Mammary epithelial cell (primary cell): Measurements from ENCODE around the gene DCLRE1A.

Source experiments
- EZH2 ChIP-seq: IDR thresholded peaks from 2 replicates; pipeline ENCODE4 v1.6.1; 2012; ENCODE audit warnings: low read length, inconsistent platforms, borderline replicate concordance
- TF ChIP-seq, protein P1 (sequence below), 2 donors: IDR thresholded peaks in 1 of 2; conservative IDR thresholded peaks in 1 of 2; 2 replicates each; pipeline ENCODE4 v1.5.1; 2011 to 2012; ENCODE audit warnings: inconsistent platforms in 2 of 2, low read length in 2 of 2, mild to moderate bottlenecking in 2 of 2, control low read depth in 1 of 2, low read depth in 1 of 2; ENCODE audit not compliant: insufficient read depth in 1 of 2; ENCODE audit errors: extremely low read depth in 1 of 2

DNA sequence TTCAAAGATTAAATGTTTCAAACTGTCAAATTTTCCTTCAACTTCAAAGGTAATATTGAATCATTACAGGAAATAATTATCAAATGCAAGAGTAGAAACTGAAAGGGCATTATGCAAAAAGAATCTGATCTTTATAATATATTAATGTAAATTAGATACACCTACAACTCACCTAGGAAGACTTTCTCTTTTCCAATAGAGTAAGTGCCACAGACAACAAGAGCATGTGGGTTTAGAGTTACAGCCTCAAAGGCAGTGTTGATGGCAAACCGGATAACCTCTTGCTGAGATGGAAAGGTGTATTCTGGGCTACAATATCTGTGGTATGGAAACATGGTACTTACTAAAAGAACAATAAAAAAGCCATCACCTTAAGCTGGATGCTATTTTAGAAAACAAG, 11.7 kb downstream of the DCLRE1A start:
- TF ChIP-seq, protein P1, sequence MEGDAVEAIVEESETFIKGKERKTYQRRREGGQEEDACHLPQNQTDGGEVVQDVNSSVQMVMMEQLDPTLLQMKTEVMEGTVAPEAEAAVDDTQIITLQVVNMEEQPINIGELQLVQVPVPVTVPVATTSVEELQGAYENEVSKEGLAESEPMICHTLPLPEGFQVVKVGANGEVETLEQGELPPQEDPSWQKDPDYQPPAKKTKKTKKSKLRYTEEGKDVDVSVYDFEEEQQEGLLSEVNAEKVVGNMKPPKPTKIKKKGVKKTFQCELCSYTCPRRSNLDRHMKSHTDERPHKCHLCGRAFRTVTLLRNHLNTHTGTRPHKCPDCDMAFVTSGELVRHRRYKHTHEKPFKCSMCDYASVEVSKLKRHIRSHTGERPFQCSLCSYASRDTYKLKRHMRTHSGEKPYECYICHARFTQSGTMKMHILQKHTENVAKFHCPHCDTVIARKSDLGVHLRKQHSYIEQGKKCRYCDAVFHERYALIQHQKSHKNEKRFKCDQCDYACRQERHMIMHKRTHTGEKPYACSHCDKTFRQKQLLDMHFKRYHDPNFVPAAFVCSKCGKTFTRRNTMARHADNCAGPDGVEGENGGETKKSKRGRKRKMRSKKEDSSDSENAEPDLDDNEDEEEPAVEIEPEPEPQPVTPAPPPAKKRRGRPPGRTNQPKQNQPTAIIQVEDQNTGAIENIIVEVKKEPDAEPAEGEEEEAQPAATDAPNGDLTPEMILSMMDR (conservative IDR thresholded peaks at IDR 0.05 in 1 of 2, IDR thresholded peaks at IDR 0.05 in 1 of 2; ENCODE audit: extremely low read depth in 1 of 2, insufficient read depth in 1 of 2, low read depth in 1 of 2, low read length in 2 of 2) = no peak
- no peak for TF ChIP-seq EZH2
